Hepatocyte (in vitro differentiated cells): ENCODE measurements around the gene HOXB7.

Source experiments
- CTCF ChIP-seq: fragments of 200-600 bp; sonication (generic); IDR thresholded peaks from 2 replicates; pipeline ENCODE4 v1.5.1; 2016; ENCODE audit warnings: antibody characterized with exemption, mild to moderate bottlenecking; ENCODE audit not compliant: poor library complexity
- EZH2 ChIP-seq: fragments of 200-600 bp; sonication (generic); IDR thresholded peaks from 2 replicates; pipeline ENCODE4 v1.6.1; 2016; ENCODE audit warnings: antibody characterized with exemption, mild to moderate bottlenecking, borderline replicate concordance
- EZH2phosphoT487 ChIP-seq: fragments of 200-600 bp; sonication (generic); IDR thresholded peaks from one replicate; pipeline ENCODE4 v1.6.1; 2018; ENCODE audit warnings: antibody characterized with exemption, mild to moderate bottlenecking, low read depth, moderate library complexity; ENCODE audit not compliant: unreplicated experiment, severe bottlenecking

GRCh38 chr17:48587276-48588073 is 23.3 kb downstream of the HOXB7 start:
- no peak for TF ChIP-seq CTCF
- no peak for TF ChIP-seq EZH2
- TF ChIP-seq EZH2phosphoT487, result no peak
